NCI-H2107 (cell line): ENCODE results near the gene PCDHGC5.
A peak's percentile ranks its signal among the peaks of the same experiment; 100 is the strongest.

ENCODE experiments used
- DNase-seq: peaks from one replicate; lab custom pipeline; 2025; lab: John Stamatoyannopoulos, UW

Gene PCDHGC5

GRCh38 chr5:141488591-141489561 is at the start of gene PCDHGC5:
PCDHGC5 (plus strand) TSS chr5:141489081; CDS start chr5:141489241, 160 bp downstream.
- DNase-seq = peak; percentile 7

DNA sequence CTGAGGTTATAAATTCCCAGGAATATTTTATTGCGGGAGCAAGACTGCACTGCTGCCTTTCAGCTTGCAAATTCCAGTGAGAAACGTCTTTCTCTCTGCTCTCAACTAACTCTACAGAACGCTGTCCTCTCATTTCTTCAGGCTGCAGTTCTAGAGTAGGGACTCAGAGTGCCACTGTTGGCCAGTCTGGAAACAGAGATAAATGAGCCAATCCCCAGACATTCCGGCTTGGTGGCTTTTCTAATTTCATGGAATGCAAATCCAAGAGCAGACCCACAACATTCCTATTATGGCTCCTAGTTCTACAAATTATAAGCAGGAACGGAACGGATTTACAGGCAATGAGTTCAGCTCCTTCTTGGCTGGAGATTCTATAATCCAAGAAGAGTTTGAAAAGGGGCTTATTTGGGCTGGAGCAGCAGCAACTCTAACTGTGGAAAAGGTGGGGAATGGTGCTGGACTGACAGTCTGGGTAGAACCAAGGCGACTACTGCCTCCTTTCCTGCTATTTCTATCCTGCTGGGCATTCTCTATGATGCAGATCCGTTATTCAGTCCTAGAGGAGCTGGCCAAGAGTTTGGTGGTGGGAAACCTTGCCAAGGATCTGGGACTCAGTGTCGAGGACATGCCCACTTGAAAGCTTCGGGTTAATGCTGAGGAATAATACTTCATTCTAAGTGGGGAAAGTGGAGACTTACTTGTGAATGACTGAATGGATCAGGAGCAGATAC is 49.3 kb upstream of the PCDHGC5 start:
- no peak for DNase-seq

GRCh38 chr5:141440341-141440740 is 48.5 kb upstream of the PCDHGC5 start:
- no peak for DNase-seq

GRCh38 chr5:141441571-141442170 is 47.2 kb upstream of the PCDHGC5 start:
- DNase-seq = no peak

DNA sequence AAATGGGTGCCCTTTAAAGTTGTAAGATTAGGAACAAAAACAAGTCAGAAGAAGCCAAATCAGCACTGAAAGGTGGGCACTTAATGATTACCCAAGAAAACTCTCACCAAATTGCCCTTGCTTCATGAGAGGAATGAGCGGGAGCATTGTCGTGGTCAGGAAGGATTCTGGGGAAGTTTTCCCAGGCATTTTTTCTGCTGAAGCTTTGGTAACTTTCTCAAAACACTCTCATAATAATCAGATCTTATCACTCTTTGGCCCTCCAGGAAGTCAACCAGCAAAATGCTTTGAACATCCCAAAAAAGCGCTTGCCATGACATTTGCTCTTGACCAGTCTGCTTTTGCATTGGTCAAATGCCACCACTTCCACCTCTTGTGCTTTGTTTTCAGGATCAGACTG is 23.5 kb upstream of the PCDHGC5 start:
- DNase-seq = no peak

GRCh38 chr5:141475625-141476131 is 13.2 kb upstream of the PCDHGC5 start, which contains the start of gene PCDHGC3:
PCDHGC3 (plus strand) TSS chr5:141475966; CDS start chr5:141476117, 151 bp downstream.
- DNase-seq = peak; percentile 63

DNA sequence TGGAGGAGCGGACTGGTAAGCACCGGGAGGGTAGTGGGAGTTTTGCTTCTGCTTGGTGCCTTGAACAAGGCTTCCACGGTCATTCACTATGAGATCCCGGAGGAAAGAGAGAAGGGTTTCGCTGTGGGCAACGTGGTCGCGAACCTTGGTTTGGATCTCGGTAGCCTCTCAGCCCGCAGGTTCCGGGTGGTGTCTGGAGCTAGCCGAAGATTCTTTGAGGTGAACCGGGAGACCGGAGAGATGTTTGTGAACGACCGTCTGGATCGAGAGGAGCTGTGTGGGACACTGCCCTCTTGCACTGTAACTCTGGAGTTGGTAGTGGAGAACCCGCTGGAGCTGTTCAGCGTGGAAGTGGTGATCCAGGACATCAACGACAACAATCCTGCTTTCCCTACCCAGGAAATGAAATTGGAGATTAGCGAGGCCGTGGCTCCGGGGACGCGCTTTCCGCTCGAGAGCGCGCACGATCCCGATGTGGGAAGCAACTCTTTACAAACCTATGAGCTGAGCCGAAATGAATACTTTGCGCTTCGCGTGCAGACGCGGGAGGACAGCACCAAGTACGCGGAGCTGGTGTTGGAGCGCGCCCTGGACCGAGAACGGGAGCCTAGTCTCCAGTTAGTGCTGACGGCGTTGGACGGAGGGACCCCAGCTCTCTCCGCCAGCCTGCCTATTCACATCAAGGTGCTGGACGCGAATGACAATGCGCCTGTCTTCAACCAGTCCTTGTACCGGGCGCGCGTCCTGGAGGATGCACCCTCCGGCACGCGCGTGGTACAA is 12.6 kb upstream of the PCDHGC5 start:
- peak; percentile 4 for DNase-seq

- DNase-seq = no peak
Observed at GRCh38 chr5:141477044-141477575, 11.8 kb upstream of the PCDHGC5 start.

DNA sequence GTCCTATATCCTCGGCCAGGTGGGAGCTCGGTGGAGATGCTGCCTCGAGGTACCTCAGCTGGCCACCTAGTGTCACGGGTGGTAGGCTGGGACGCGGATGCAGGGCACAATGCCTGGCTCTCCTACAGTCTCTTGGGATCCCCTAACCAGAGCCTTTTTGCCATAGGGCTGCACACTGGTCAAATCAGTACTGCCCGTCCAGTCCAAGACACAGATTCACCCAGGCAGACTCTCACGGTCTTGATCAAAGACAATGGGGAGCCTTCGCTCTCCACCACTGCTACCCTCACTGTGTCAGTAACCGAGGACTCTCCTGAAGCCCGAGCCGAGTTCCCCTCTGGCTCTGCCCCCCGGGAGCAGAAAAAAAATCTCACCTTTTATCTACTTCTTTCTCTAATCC is 11.1 kb upstream of the PCDHGC5 start:
- DNase-seq = no peak

DNA sequence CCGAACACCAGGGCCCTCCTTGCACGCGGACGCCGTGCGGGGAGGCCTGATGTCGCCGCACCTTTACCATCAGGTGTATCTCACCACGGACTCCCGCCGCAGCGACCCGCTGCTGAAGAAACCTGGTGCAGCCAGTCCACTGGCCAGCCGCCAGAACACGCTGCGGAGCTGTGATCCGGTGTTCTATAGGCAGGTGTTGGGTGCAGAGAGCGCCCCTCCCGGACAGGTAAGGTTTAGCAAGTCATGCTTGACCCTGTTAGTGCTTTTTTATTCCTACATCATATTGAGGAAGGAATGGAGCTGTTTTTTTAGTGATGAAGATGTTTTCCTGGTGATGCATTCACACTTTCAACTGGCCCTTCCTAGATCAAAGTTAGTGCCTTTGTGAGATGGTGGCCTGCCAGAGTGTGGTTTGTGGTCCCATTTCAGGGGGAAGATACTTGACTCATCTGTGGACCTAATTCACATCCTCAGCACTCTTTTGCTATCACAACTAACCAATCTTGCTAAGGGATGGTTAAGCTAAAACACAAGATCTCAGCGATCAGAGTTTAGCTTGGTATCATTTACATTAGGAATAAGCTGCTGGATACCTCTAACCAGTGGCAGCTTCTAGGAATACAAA is 10.4 kb upstream of the PCDHGC5 start:
- no peak for DNase-seq

GRCh38 chr5:141479776-141480175 is 9.1 kb upstream of the PCDHGC5 start:
- DNase-seq = no peak

GRCh38 chr5:141483902-141484301 is 5.0 kb upstream of the PCDHGC5 start:
- no peak for DNase-seq

DNA sequence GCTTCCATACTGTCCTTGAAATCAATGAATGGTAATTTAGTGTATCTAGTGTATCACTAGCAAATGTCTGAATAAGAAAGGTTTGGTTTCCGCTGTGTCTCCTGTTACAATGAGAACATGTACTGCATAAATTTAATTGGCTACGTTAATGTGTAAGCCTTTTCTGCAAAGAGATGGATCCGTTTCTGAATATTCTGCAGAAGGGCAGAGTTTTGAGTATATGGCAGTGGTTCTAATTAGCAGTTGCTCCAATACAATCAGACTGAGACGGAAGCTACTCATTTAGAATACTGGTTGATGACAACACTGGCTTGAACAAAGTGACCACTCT is 4.6 kb upstream of the PCDHGC5 start:
- no peak for DNase-seq

- no peak for DNase-seq
Observed at GRCh38 chr5:141484641-141485311, 4.1 kb upstream of the PCDHGC5 start, which contains the start of gene PCDHGC4. PCDHGC4 (plus strand) TSS chr5:141485030; CDS start chr5:141485174, 144 bp downstream.

GRCh38 chr5:141485321-141486055 is 3.4 kb upstream of the PCDHGC5 start:
- no peak for DNase-seq

DNA sequence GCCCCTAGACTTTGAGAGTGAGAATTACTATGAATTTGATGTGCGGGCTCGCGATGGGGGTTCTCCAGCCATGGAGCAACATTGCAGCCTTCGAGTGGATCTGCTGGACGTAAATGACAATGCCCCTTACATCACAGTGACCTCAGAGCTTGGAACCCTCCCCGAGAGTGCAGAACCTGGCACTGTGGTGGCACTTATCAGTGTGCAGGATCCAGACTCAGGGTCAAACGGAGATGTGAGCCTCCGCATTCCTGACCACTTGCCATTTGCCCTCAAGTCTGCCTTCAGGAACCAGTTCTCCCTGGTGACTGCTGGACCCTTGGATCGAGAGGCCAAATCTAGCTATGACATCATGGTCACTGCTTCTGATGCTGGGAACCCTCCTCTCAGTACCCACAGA is 2.8 kb upstream of the PCDHGC5 start:
- no peak for DNase-seq

DNA sequence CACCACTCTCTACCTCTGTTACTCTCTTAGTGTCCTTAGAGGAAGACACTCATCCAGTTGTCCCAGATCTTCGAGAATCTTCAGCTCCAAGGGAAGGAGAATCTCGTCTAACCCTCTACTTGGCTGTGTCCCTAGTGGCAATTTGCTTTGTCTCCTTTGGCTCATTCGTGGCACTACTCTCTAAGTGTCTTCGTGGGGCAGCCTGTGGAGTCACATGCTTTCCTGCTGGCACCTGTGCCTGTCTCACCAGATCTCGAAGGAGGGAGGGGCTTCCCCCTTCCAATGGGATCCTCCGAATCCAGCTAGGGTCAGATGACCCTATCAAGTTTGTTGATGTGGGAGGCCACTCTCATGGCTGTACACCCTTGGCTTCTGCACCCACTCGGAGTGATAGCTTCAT is 1.8 kb upstream of the PCDHGC5 start:
- no peak for DNase-seq

GRCh38 chr5:141489841-141490240 is 960 bp downstream of the PCDHGC5 start:
- no peak for DNase-seq

DNA sequence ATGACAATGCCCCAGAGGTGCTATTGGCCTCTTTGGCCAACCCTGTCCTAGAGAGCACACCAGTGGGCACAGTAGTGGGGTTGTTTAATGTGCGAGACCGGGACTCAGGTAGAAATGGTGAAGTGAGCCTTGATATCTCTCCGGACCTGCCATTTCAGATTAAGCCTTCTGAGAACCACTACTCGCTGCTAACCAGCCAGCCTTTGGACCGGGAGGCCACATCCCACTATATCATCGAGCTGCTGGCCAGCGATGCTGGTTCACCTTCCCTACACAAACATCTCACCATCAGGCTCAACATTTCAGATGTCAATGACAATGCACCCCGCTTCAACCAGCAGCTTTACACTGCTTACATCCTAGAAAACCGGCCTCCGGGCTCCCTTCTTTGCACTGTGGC is 1.4 kb downstream of the PCDHGC5 start:
- DNase-seq = no peak
